Measurements from ENCODE around the gene BCL2.

GRCh38 chr18:63102941-63103744 is 216.4 kb downstream of the BCL2 start:
- TF ChIP-seq FOXJ3 (CRISPR knock-in tag; IDR thresholded peaks at IDR 0.05) (no peak), RFX5 (IDR thresholded peaks at IDR 0.05; ENCODE audit: low read length) (no peak), CTCF (IDR thresholded peaks at IDR 0.05) (no peak), POLR2AphosphoS5 (IDR thresholded peaks at IDR 0.05; ENCODE audit: low read depth, low read length) (no peak)

Data from SK-N-SH (cell line).